ENCODE results near the gene PSAP. TPM values are rescaled to one million over a fixed set of nuclear protein-coding genes. Genes with fewer than 3 reads are reported as not detected.

PSAP gene
- total and polyA plus RNA-seq, 9 donors = 632 to 3,407 (median 1,118) TPM

- 89 to 91% (median 91%) methylated on average over 25 of the region's 25 CpGs for WGBS, 3 donors
- no peaks in the 10 kb centered on the region for H3K9me3 ChIP-seq
Measured at GRCh38 chr10:71809628-71810027, 41.4 kb downstream of the PSAP start.

GRCh38 chr10:71807557-71808510 is 43.2 kb downstream of the PSAP start:
- Histone ChIP-seq H3K4me3 (no peak overlapping the region), H3K4me1 (ENCODE audit: insufficient read depth) (no peaks in the 10 kb centered on the region), H3K27ac (no peak overlapping the region), H3K36me3 (no peaks in the 10 kb centered on the region), H3K9me3 (no peaks in the 10 kb centered on the region), H3K27me3 (no peaks in the 10 kb centered on the region)
- intact Hi-C loops (cut with DNase I) = no loop called here
- DNase-seq = no peak
- TF ChIP-seq EP300 (IDR thresholded peaks at IDR 0.05) = no peak
- TF ChIP-seq POLR2A (IDR thresholded peaks at IDR 0.05) = no peak
- no peak for TF ChIP-seq CTCF (IDR thresholded peaks at IDR 0.05)
- 89 to 92% (median 91%) methylated on average over 19 to 21 of the region's 21 CpGs for WGBS, 3 donors

More at GRCh38 chr10:71809628-71810027, 41.4 kb downstream of the PSAP start:
- no peaks in the 10 kb centered on the region for H3K4me1 ChIP-seq (ENCODE audit: insufficient read depth)
- intact Hi-C loops (cut with DNase I) = loop anchor here in 2 of 4 donors (5.0 to 10.0 kb wide), 3 partner anchors 417 to 495 kb away; partner anchors contain the start of gene SLC29A3 (in 2 of the 2)
- DNase-seq = no peak
- no peak overlapping the region for H3K27ac ChIP-seq
- no peaks in the 10 kb centered on the region for H3K36me3 ChIP-seq
- H3K4me3 ChIP-seq = no peak overlapping the region
- no peak for TF ChIP-seq CTCF (IDR thresholded peaks at IDR 0.05)
- no peak for TF ChIP-seq EP300 (IDR thresholded peaks at IDR 0.05)
- no peak for TF ChIP-seq POLR2A (IDR thresholded peaks at IDR 0.05)
- no peaks in the 10 kb centered on the region for H3K27me3 ChIP-seq

- intact Hi-C loops (cut with DNase I) = no loop called here
- no peak for DNase-seq
- no peaks in the 10 kb centered on the region for H3K36me3 ChIP-seq
- WGBS, 3 donors = 88 to 89% (median 88%) methylated on average over 23 of the region's 23 CpGs
- H3K27me3 ChIP-seq = no peaks in the 10 kb centered on the region
- H3K9me3 ChIP-seq = no peaks in the 10 kb centered on the region
- H3K4me1 ChIP-seq (ENCODE audit: insufficient read depth) = no peaks in the 10 kb centered on the region
- TF ChIP-seq CTCF (IDR thresholded peaks at IDR 0.05) = no peak
- TF ChIP-seq EP300 (IDR thresholded peaks at IDR 0.05) = no peak
- no peak for TF ChIP-seq POLR2A (IDR thresholded peaks at IDR 0.05)
- H3K4me3 ChIP-seq = no peak overlapping the region
- no peak overlapping the region for H3K27ac ChIP-seq
Measured at GRCh38 chr10:71806704-71807556, 44.1 kb downstream of the PSAP start.
